HL-60 (cell line): Measurements from ENCODE around the gene NONO.

Experiments used
- POLR2AphosphoS5 ChIP-seq: IDR thresholded peaks from 2 replicates; pipeline ENCODE4 v1.6.1; 2012; ENCODE audit warnings: low read depth
- SPI1 ChIP-seq: IDR thresholded peaks from 2 replicates; pipeline ENCODE4 v1.6.1; 2012; ENCODE audit warnings: low read depth, mild to moderate bottlenecking, borderline replicate concordance
- TF ChIP-seq, protein P1 (sequence below): IDR thresholded peaks from one replicate; pipeline ENCODE4 v1.5.1; 2011; ENCODE audit warnings: low read length, control low read depth, inconsistent platforms; ENCODE audit not compliant: insufficient read depth
- TF ChIP-seq, protein P2 (sequence below): IDR thresholded peaks from 2 replicates; pipeline ENCODE4 v1.6.1; 2012; ENCODE audit warnings: low read depth; ENCODE audit not compliant: insufficient replicate concordance

DNA sequence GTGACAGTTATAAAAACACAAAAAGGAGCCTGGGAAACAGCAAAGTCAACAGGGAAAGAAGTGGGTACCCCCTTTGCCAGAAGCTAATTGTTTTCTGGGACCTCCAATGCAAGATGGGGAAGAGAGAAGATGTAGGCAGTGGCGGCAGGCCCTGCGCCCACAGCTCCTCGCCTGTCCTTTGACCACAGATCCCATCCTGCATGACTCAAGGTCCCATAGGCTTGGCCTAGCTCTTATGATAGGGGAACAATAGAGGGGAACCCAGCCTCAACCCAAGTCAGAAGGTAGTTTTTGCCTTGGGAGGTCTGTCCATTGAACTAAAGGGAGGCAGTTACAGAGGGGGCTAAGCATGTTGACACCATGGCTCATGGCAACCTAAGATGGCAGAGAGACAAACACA, 43.7 kb upstream of the NONO start:
- TF ChIP-seq SPI1 (no peak), POLR2AphosphoS5 (no peak)
- TF ChIP-seq, protein P1, sequence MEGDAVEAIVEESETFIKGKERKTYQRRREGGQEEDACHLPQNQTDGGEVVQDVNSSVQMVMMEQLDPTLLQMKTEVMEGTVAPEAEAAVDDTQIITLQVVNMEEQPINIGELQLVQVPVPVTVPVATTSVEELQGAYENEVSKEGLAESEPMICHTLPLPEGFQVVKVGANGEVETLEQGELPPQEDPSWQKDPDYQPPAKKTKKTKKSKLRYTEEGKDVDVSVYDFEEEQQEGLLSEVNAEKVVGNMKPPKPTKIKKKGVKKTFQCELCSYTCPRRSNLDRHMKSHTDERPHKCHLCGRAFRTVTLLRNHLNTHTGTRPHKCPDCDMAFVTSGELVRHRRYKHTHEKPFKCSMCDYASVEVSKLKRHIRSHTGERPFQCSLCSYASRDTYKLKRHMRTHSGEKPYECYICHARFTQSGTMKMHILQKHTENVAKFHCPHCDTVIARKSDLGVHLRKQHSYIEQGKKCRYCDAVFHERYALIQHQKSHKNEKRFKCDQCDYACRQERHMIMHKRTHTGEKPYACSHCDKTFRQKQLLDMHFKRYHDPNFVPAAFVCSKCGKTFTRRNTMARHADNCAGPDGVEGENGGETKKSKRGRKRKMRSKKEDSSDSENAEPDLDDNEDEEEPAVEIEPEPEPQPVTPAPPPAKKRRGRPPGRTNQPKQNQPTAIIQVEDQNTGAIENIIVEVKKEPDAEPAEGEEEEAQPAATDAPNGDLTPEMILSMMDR: no peak
- TF ChIP-seq, protein P2, sequence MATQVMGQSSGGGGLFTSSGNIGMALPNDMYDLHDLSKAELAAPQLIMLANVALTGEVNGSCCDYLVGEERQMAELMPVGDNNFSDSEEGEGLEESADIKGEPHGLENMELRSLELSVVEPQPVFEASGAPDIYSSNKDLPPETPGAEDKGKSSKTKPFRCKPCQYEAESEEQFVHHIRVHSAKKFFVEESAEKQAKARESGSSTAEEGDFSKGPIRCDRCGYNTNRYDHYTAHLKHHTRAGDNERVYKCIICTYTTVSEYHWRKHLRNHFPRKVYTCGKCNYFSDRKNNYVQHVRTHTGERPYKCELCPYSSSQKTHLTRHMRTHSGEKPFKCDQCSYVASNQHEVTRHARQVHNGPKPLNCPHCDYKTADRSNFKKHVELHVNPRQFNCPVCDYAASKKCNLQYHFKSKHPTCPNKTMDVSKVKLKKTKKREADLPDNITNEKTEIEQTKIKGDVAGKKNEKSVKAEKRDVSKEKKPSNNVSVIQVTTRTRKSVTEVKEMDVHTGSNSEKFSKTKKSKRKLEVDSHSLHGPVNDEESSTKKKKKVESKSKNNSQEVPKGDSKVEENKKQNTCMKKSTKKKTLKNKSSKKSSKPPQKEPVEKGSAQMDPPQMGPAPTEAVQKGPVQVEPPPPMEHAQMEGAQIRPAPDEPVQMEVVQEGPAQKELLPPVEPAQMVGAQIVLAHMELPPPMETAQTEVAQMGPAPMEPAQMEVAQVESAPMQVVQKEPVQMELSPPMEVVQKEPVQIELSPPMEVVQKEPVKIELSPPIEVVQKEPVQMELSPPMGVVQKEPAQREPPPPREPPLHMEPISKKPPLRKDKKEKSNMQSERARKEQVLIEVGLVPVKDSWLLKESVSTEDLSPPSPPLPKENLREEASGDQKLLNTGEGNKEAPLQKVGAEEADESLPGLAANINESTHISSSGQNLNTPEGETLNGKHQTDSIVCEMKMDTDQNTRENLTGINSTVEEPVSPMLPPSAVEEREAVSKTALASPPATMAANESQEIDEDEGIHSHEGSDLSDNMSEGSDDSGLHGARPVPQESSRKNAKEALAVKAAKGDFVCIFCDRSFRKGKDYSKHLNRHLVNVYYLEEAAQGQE: no peak
